ENCODE measurements around the gene CDC20. TPM values are rescaled to one million over a fixed set of nuclear protein-coding genes. Genes with fewer than 3 reads are reported as not detected.

The CDC20 gene
- total and polyA plus RNA-seq, 2 of the 8 experiments (the other 6 are each of a cell fraction or from before 2014, with no cell fraction given), result 214 to 221 TPM

DNA sequence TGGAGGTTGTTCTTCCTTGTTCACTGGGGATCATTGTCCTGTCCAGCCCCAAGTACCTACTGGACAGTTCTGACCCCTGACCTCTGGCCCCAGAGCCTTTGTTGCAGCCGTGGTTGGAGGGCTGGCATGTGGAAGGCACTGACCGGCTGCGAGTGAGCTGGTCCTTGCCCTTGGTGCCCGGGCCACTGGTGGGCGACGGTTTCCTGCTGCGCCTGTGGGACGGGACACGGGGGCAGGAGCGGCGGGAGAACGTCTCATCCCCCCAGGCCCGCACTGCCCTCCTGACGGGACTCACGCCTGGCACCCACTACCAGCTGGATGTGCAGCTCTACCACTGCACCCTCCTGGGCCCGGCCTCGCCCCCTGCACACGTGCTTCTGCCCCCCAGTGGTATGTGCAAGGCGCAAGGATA lies 46.6 kb upstream of the CDC20 start (continued):
- TF ChIP-seq, protein P1, sequence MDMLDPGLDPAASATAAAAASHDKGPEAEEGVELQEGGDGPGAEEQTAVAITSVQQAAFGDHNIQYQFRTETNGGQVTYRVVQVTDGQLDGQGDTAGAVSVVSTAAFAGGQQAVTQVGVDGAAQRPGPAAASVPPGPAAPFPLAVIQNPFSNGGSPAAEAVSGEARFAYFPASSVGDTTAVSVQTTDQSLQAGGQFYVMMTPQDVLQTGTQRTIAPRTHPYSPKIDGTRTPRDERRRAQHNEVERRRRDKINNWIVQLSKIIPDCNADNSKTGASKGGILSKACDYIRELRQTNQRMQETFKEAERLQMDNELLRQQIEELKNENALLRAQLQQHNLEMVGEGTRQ (IDR thresholded peaks at IDR 0.05; ENCODE audit: low read length), result no peak
- no peak for TF ChIP-seq NRF1 (IDR thresholded peaks at IDR 0.05; ENCODE audit: low read depth, low read length)
- TF ChIP-seq RBBP5 (IDR thresholded peaks at IDR 0.05; ENCODE audit: borderline replicate concordance, low read depth, low read length), result no peak
- TF ChIP-seq YY1 (IDR thresholded peaks at IDR 0.05; ENCODE audit: low read depth, low read length), result no peak
- no peak for TF ChIP-seq TEAD4 (IDR thresholded peaks at IDR 0.05; ENCODE audit: low read depth, low read length)
- no peak for TF ChIP-seq SP2 (IDR thresholded peaks at IDR 0.05; ENCODE audit: low read length)
- TF ChIP-seq CBX8 (IDR thresholded peaks at IDR 0.05; ENCODE audit: borderline replicate concordance, low read depth, low read length), result no peak
- no peak for TF ChIP-seq EZH2 (IDR thresholded peaks at IDR 0.05; ENCODE audit: low read depth, low read length, severe bottlenecking)

Data from H1 (cell line).